ENCODE measurements around the gene IFITM1. TPM values are rescaled to one million over a fixed set of nuclear protein-coding genes. Genes with fewer than 3 reads are reported as not detected.
A peak's percentile ranks its signal among the peaks of the same experiment; 100 is the strongest.

The IFITM1 gene
- total RNA-seq, 6 experiments from 2014 or later, result 15.7 to 159 (median 72.5) TPM

- no peak for ATAC-seq
- H3K4me3 ChIP-seq, result peak overlapping the region; percentile 30 to 68 (median 67)
- H3K36me3 ChIP-seq, result no peaks in the 10 kb centered on the region
- DNase-seq, result peak; percentile 22 to 60 (median 56)
- H3K4me1 ChIP-seq, result no peaks in the 10 kb centered on the region
- intact Hi-C loops (cut with DNase I), result loop anchor here in 1 of 2 donors (5.0 kb wide), 1 partner anchor 77 kb away; the partner anchor contains the start of gene B4GALNT4
- H3K9me3 ChIP-seq, result no peaks in the 10 kb centered on the region
- WGBS (ENCODE audit: insufficient coverage, low coverage, low lambda C conversion rate, missing lambda C conversion rate), result 82% methylated on average over 5 of the region's 48 CpGs
- no peaks in the 10 kb centered on the region for H3K27me3 ChIP-seq
- no peak overlapping the region for H3K27ac ChIP-seq
- no peak for TF ChIP-seq POLR2A (IDR thresholded peaks at IDR 0.05)
- no peak for TF ChIP-seq CTCF (IDR thresholded peaks at IDR 0.05)
These were observed 23.9 kb upstream of the IFITM1 start for GRCh38 chr11:289712-290620.

- TF ChIP-seq POLR2A (IDR thresholded peaks at IDR 0.05), result no peak
- no peak for TF ChIP-seq CTCF (IDR thresholded peaks at IDR 0.05)
- Histone ChIP-seq H3K36me3 (no peaks in the 10 kb centered on the region), H3K27me3 (no peaks in the 10 kb centered on the region), H3K4me1 (no peaks in the 10 kb centered on the region), H3K9me3 (no peaks in the 10 kb centered on the region), H3K4me3 (no peak overlapping the region), H3K27ac (no peak overlapping the region)
- ATAC-seq (no peak), DNase-seq (peak; percentile 20 to 51 (median 47))
- intact Hi-C loops (cut with DNase I), result loop anchor here in 1 of 2 donors (5.0 kb wide), 1 partner anchor 77 kb away; the partner anchor contains the start of gene B4GALNT4
- WGBS (ENCODE audit: insufficient coverage, low coverage, low lambda C conversion rate, missing lambda C conversion rate), result 83% methylated on average over 2 of the region's 13 CpGs
These were observed 23.1 kb upstream of the IFITM1 start for GRCh38 chr11:290621-291231.

GRCh38 chr11:291281-292210 lies 22.3 kb upstream of the IFITM1 start:
- intact Hi-C loops (cut with DNase I), result loop anchor here in 1 of 2 donors (5.0 kb wide), 1 partner anchor 76 kb away; the partner anchor contains the start of gene B4GALNT4
- 100% methylated on average over 5 of the region's 44 CpGs for WGBS (ENCODE audit: insufficient coverage, low coverage, low lambda C conversion rate, missing lambda C conversion rate)
- no peak for ATAC-seq

More at GRCh38 chr11:291281-292210, 22.3 kb upstream of the IFITM1 start:
- peak; percentile 20 to 54 (median 50) for DNase-seq
- Histone ChIP-seq H3K4me1 (no peaks in the 10 kb centered on the region), H3K4me3 (no peak overlapping the region), H3K27ac (no peak overlapping the region), H3K9me3 (no peaks in the 10 kb centered on the region), H3K27me3 (no peaks in the 10 kb centered on the region), H3K36me3 (no peaks in the 10 kb centered on the region)
- TF ChIP-seq POLR2A (IDR thresholded peaks at IDR 0.05) (no peak), CTCF (IDR thresholded peaks at IDR 0.05) (no peak)
